Natural killer cell (primary cell): ENCODE data around the gene GLB1L. TPM values are rescaled to one million over a fixed set of nuclear protein-coding genes. Genes with fewer than 3 reads are reported as not detected.

Experiments used
- ATAC-seq, 3 donors: fragments of 150-1000 bp in 2 of 3; fragments of 200-7000 bp in 1 of 3; cut with Tn5 transposase; 1 replicate in 1 of 3; 2 replicates in 2 of 3; pipeline ENCODE4 v1.10.0; 2021; ENCODE audit warnings: mild to moderate bottlenecking in 2 of 3, moderate library complexity in 2 of 3
- DNase-seq, 2 donors: peaks; one replicate each; pipeline versions ENCODE4 v3.0.0 to v3.0.0-alpha.2; 2013 to 2021; ENCODE audit warnings: mixed read lengths in 1 of 2
- H3K27ac ChIP-seq: one replicate; pipeline ENCODE4 v1.5.1; 2013; ENCODE audit warnings: mild to moderate bottlenecking, low read length
- H3K27me3 ChIP-seq: one replicate; pipeline ENCODE4 v1.6.1; 2013; ENCODE audit warnings: low read length; ENCODE audit not compliant: control insufficient read depth, insufficient read depth
- H3K36me3 ChIP-seq: one replicate; pipeline ENCODE4 v1.6.1; 2013; ENCODE audit warnings: low read length; ENCODE audit not compliant: control insufficient read depth, insufficient read depth
- H3K4me1 ChIP-seq: one replicate; pipeline ENCODE4 v1.6.1; 2013; ENCODE audit warnings: low read length; ENCODE audit not compliant: control insufficient read depth, insufficient read depth
- H3K4me3 ChIP-seq: one replicate; pipeline ENCODE4 v1.5.1; 2013; ENCODE audit warnings: low read length
- H3K9me3 ChIP-seq: one replicate; pipeline ENCODE4 v1.6.1; 2013; ENCODE audit warnings: low read length; ENCODE audit not compliant: control insufficient read depth, insufficient read depth
- H3K27ac Mint-ChIP-seq, 2 donors: one replicate each; pipeline ENCODE4 v1.8.0; 2022; ENCODE audit warnings: mild to moderate bottlenecking in 2 of 2, mixed read lengths in 2 of 2, moderate library complexity in 1 of 2
- H3K27me3 Mint-ChIP-seq, 2 donors: one replicate each; pipeline ENCODE4 v1.8.0; 2022; ENCODE audit warnings: low read depth in 2 of 2, mixed read lengths in 2 of 2
- H3K36me3 Mint-ChIP-seq: one replicate; pipeline ENCODE4 v1.8.0; 2022; ENCODE audit warnings: mixed read lengths
- H3K4me1 Mint-ChIP-seq, 2 donors: one replicate each; pipeline ENCODE4 v1.8.0; 2022; ENCODE audit warnings: mixed read lengths in 2 of 2
- H3K4me3 Mint-ChIP-seq: one replicate; pipeline ENCODE4 v1.8.0; 2022; ENCODE audit warnings: mild to moderate bottlenecking, moderate library complexity, mixed read lengths
- H3K9me3 Mint-ChIP-seq, 2 donors: one replicate each; pipeline ENCODE4 v1.8.0; 2022; ENCODE audit warnings: mixed read lengths in 2 of 2
- CTCF ChIP-seq: fragments of 200-600 bp; IDR thresholded peaks from one replicate; pipeline ENCODE4 v1.8.0; 2022; ENCODE audit warnings: antibody characterized with exemption
- WGBS: methylation state at CpG from one replicate; pipeline ENCODE4 v1.1.7; 2013; ENCODE audit warnings: missing lambda C conversion rate; ENCODE audit not compliant: insufficient coverage; 5-methylcytosine and 5-hydroxymethylcytosine counted together
- intact Hi-C: fragments of 100-400 bp; cut with micrococcal nuclease; formaldehyde crosslinking; loops from one replicate; pipeline ENCODE4 v1.14.2; 2022
- total RNA-seq, 4 donors: library from RNA; stranded (reverse); fragments of 120-200 nt in 1 of 4; gene quantifications; one replicate each; pipeline versions ENCODE4 v1.2.3 to v1.2.4, GENCODE V29; 2013 to 2022

GLB1L gene
- total RNA-seq, 3 donors from 2014 or later (not counting 1 experiment from before 2014, with no cell fraction given), result 4.3 to 7.7 (median 4.5) TPM

- H3K4me1 ChIP-seq, result peaks cover 34% of the 10 kb centered on the region
- peak; percentile 96 to 99 for DNase-seq
- no peak for TF ChIP-seq CTCF
- H3K36me3 ChIP-seq, result peaks cover 46% of the 10 kb centered on the region
- ATAC-seq, result peak; percentile 96 to 99 (median 97)
- peaks cover 31 to 54% of the 10 kb centered on the region in 2 donors for H3K4me1 Mint-ChIP-seq
- no peaks in the 10 kb centered on the region for H3K9me3 ChIP-seq
- H3K27me3 ChIP-seq, result no peaks in the 10 kb centered on the region
- peak within 1 kb of the TSS; percentile 88 for H3K4me3 ChIP-seq
- H3K27ac ChIP-seq, result peak within 1 kb of the TSS; percentile 88
- H3K27ac Mint-ChIP-seq, result peak within 1 kb of the TSS; percentile 99
- WGBS, result under 1% methylated on average over 80 of the region's 80 CpGs
- intact Hi-C loops, result loop anchor here (1.0 to 2.0 kb wide), 6 partner anchors 10 to 66 kb away; partner anchors contain the start of genes DNAJB2, GLB1L, STK16 and TUBA4A
- H3K36me3 Mint-ChIP-seq, result peaks cover 19% of the 10 kb centered on the region
- H3K4me3 Mint-ChIP-seq, result peak within 1 kb of the TSS; percentile 100
- no peaks in the 10 kb centered on the region for H3K27me3 Mint-ChIP-seq
- H3K9me3 Mint-ChIP-seq, result no peaks in the 10 kb centered on the region
Measured at GRCh38 chr2:219229305-219230058, 15.8 kb downstream of the GLB1L start, which contains the start of the genes ANKZF1 and ATG9A. Gene ANKZF1 (plus strand): TSS chr2:219229806. CDS start chr2:219230258, 452 bp downstream. Gene ATG9A (minus strand): TSS chr2:219229636. CDS start chr2:219228024, 1,612 bp downstream.

GRCh38 chr2:219228911-219229304, 16.3 kb downstream of the GLB1L start:
- no peak for ATAC-seq
- peak overlapping the region; percentile 71 for H3K27ac ChIP-seq
- Mint-ChIP-seq H3K36me3 (peaks cover 14% of the 10 kb centered on the region), H3K4me3 (peak overlapping the region; percentile 100), H3K27ac (peak overlapping the region; percentile 99), H3K27me3 (no peaks in the 10 kb centered on the region), H3K4me1 (peaks cover 31 to 54% of the 10 kb centered on the region in 2 donors), H3K9me3 (no peaks in the 10 kb centered on the region)
- H3K4me3 ChIP-seq, result peak overlapping the region; percentile 88
- WGBS, result 1% methylated on average over 19 of the region's 19 CpGs
- TF ChIP-seq CTCF, result no peak
- intact Hi-C loops, result loop anchor here (1.0 to 2.0 kb wide), 6 partner anchors 10 to 66 kb away; partner anchors contain the start of genes DNAJB2, GLB1L, STK16 and TUBA4A
- H3K27me3 ChIP-seq, result no peaks in the 10 kb centered on the region
- peaks cover 46% of the 10 kb centered on the region for H3K36me3 ChIP-seq
- no peaks in the 10 kb centered on the region for H3K9me3 ChIP-seq
- DNase-seq, result no peak
- peaks cover 37% of the 10 kb centered on the region for H3K4me1 ChIP-seq

GRCh38 chr2:219228041-219228910, 17.0 kb downstream of the GLB1L start:
- peaks cover 9% of the 10 kb centered on the region for H3K36me3 Mint-ChIP-seq
- TF ChIP-seq CTCF, result no peak
- peaks cover 37% of the 10 kb centered on the region for H3K4me1 ChIP-seq

More at GRCh38 chr2:219228041-219228910, 17.0 kb downstream of the GLB1L start:
- Histone ChIP-seq H3K27me3 (no peaks in the 10 kb centered on the region), H3K9me3 (no peaks in the 10 kb centered on the region), H3K27ac (peak overlapping the region; percentile 71), H3K4me3 (peak overlapping the region; percentile 88), H3K36me3 (peaks cover 46% of the 10 kb centered on the region)
- H3K27ac Mint-ChIP-seq, result peak overlapping the region; percentile 99
- no peaks in the 10 kb centered on the region for H3K27me3 Mint-ChIP-seq
- H3K4me1 Mint-ChIP-seq, result peaks cover 31 to 54% of the 10 kb centered on the region in 2 donors
- DNase-seq (no peak), ATAC-seq (no peak)
- H3K4me3 Mint-ChIP-seq, result peak overlapping the region; percentile 100
- intact Hi-C loops, result loop anchor here (2.0 kb wide), 1 partner anchor 17 kb away; the partner anchor contains the start of genes GLB1L and STK16
- WGBS, result 37% methylated on average over 6 of the region's 7 CpGs
- H3K9me3 Mint-ChIP-seq, result no peaks in the 10 kb centered on the region
